IgD-negative memory B cell (primary cell): Measurements from ENCODE around the gene LHFPL6. TPM values are rescaled to one million over a fixed set of nuclear protein-coding genes. Genes with fewer than 3 reads are reported as not detected.
A peak's percentile ranks its signal among the peaks of the same experiment; 100 is the strongest.

ENCODE experiments used
- H3K27ac Mint-ChIP-seq, 3 donors: one replicate each; pipeline ENCODE4 v1.8.0; 2020 to 2022; ENCODE audit warnings: mild to moderate bottlenecking in 3 of 3, mixed read lengths in 3 of 3, moderate library complexity in 1 of 3
- H3K27me3 Mint-ChIP-seq: one replicate; pipeline ENCODE4 v1.8.0; 2021; ENCODE audit warnings: mixed read lengths
- H3K36me3 Mint-ChIP-seq: one replicate; pipeline ENCODE4 v1.8.0; 2020; ENCODE audit warnings: mild to moderate bottlenecking, mixed read lengths
- H3K4me1 Mint-ChIP-seq, 3 donors: one replicate each; pipeline ENCODE4 v1.8.0; 2020 to 2022; ENCODE audit warnings: mixed read lengths in 3 of 3, mild to moderate bottlenecking in 1 of 3
- H3K4me3 Mint-ChIP-seq, 4 donors: one replicate each; pipeline ENCODE4 v1.8.0; 2020 to 2022; ENCODE audit warnings: mild to moderate bottlenecking in 4 of 4, mixed read lengths in 4 of 4, moderate library complexity in 3 of 4
- H3K9me3 Mint-ChIP-seq, 3 donors: one replicate each; pipeline ENCODE4 v1.8.0; 2020 to 2021; ENCODE audit warnings: mixed read lengths in 3 of 3, mild to moderate bottlenecking in 1 of 3
- polyA plus RNA-seq: library from polyadenylated mRNA; unstranded; fragments of 300-500 nt; fragmentation: Illumina TruSeq; gene quantifications from one replicate; pipeline ENCODE4 v1.2.3, GENCODE V29; 2021

LHFPL6 gene
- polyA plus RNA-seq, 1 donor from 2014 or later = not detected

DNA sequence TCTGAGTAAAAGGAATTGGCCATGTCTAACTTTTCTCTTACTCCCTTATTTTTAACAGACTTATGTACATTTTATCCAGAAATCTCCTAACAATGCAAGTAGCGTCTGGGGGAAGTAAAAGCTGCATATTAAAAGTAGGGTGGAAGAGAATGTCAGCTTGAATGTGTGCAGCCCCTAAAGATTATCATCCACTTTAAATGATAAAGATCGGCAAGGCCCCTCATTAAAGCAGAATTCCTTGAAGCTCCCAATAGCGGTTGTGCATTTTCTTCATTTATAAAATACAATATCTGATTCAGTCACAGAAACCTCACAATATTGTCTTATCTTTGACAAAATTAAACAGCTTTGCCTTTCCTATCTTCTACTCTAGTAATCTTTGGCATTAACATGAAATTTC lies 184.6 kb downstream of the LHFPL6 start:
- H3K4me3 Mint-ChIP-seq = no peak overlapping the region
- no peaks in the 10 kb centered on the region for H3K36me3 Mint-ChIP-seq
- H3K27ac Mint-ChIP-seq = no peak overlapping the region
- H3K4me1 Mint-ChIP-seq = peaks cover 0 to 9% (median 7%) of the 10 kb centered on the region in 3 donors
- H3K9me3 Mint-ChIP-seq = peaks cover 0 to 1% (median 0%) of the 10 kb centered on the region in 3 donors
- no peaks in the 10 kb centered on the region for H3K27me3 Mint-ChIP-seq

DNA sequence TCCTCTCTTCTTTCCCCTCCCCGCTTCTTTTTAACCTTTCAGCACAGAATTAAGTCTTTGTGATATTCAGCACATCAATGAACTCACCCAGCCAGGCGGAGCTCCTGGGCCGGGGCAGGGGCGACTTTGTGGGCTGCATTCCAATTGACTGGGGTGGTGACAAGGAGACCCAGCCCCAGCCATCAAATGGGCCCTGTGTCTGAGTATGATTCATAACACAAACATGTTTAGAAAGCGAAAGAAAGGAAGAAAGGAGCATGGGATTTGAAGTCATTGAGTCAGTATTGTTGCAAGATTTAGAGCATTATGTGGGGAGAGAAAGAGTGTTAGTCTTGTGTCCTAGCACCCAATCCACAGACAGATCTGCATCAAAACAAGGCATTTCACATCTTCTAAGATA lies 185.3 kb downstream of the LHFPL6 start:
- Mint-ChIP-seq H3K4me1 (peaks cover 0 to 9% (median 7%) of the 10 kb centered on the region in 3 donors), H3K27ac (no peak overlapping the region), H3K36me3 (no peaks in the 10 kb centered on the region), H3K4me3 (no peak overlapping the region), H3K27me3 (no peaks in the 10 kb centered on the region), H3K9me3 (peaks cover 0 to under 1% (median 0%) of the 10 kb centered on the region in 3 donors)

DNA sequence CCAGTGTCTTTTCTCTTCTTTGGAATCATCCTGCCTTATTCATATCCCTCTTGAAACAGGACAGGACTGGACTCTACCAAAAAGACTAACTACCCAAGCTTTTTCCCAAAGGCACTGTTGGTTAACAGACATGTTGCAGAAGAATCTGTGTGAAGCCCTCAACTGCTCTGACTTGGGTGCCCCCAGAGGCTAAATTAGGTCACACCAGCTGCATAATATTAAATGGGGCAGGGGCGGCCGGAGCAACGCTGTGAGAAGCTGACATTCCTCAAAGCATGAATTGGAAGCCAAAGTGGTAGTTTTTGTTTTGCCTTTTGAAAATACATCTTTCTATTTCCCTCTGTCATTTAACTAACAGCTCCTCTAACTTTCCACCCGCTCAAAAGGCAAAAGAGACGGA lies 185.9 kb downstream of the LHFPL6 start:
- peaks cover 0 to 9% (median 7%) of the 10 kb centered on the region in 3 donors for H3K4me1 Mint-ChIP-seq
- H3K27me3 Mint-ChIP-seq = no peaks in the 10 kb centered on the region
- H3K4me3 Mint-ChIP-seq = no peak overlapping the region
- H3K36me3 Mint-ChIP-seq = no peaks in the 10 kb centered on the region
- H3K9me3 Mint-ChIP-seq = no peaks in the 10 kb centered on the region
- no peak overlapping the region for H3K27ac Mint-ChIP-seq

DNA sequence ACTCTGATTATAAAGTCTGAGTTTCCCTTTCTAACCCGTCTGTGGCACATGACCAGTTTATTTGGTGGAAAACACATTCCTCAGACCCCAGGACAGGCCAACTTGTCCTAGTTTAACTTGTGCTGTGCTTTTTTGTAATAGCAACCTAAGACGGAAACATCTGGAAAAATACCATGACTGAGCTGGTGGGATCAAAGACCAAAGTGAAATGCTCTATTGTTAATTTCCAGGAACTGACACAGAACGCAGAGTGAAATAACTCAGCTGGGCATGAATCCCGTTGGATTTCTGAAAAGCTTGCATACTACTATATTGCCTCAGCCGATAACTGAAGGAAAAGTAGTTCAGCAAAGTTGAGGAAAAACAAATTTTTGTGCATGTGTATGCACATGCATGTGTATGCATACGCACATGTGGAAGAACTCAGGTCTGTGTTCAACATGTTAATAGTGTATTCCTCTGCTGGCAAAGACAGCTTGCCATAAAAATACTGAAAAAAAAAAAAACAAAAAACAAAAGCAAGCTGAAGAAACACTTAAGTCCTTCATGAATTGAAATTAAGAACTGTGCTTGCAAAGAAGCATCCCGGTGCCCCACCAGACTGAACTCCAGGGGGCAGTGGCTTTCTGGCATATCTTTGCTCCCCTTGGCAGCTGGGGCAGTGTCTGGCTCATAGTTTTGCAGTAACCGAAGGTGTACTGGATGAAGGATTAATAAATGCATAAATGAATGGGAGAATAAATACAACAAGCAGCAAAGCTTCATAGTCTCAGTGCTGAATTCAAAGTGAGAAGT lies 187.8 kb downstream of the LHFPL6 start:
- H3K9me3 Mint-ChIP-seq = no peaks in the 10 kb centered on the region
- no peak overlapping the region for H3K27ac Mint-ChIP-seq
- H3K27me3 Mint-ChIP-seq = no peaks in the 10 kb centered on the region

DNA sequence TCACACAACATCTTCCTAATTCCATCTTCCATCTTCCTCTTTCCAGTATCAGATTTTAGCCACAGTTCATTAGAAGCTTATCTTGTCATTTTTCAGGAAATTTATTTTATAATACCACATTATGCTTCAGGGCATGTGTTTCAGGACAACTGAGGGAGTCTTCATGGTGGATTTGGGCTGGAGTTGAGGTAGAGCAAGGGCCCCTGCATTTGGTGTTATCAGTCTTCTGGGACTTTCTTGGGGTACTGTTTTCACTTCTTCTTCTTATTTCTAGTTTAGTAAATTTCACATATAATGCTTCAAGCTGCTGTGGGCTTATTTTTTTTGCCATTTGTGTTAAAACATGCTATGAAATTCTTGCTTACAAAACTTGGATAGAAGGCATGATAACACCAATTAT lies 188.7 kb downstream of the LHFPL6 start:
- Mint-ChIP-seq H3K27ac (no peak overlapping the region), H3K4me1 (peaks cover 0 to 9% (median 7%) of the 10 kb centered on the region in 3 donors), H3K9me3 (no peaks in the 10 kb centered on the region), H3K4me3 (no peak overlapping the region), H3K36me3 (no peaks in the 10 kb centered on the region), H3K27me3 (no peaks in the 10 kb centered on the region)

More for the DNA sequence above, 187.8 kb downstream of the LHFPL6 start:
- Mint-ChIP-seq H3K4me1 (peaks cover 0 to 9% (median 7%) of the 10 kb centered on the region in 3 donors), H3K36me3 (no peaks in the 10 kb centered on the region), H3K4me3 (no peak overlapping the region)

DNA sequence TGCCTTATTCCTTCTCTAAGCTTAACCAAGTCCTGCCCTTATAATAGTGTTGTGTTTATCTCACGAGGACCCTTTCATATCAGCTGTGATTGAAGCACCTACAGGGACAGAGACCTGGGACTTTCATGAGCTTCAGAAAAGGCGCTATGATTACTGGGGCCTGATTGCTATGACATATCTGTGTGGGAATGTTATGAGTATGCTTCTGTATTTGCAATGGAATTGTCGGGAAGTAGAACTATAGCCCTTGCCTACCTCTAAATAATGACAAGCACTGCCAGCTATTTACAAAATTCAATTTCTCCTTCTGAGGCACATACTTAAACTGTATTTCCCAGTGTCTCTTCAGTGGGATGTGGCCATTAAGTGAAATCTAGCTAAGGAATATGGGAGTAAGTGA lies 191.5 kb downstream of the LHFPL6 start:
- H3K4me1 Mint-ChIP-seq = peaks cover 0 to 9% (median 7%) of the 10 kb centered on the region in 3 donors
- H3K36me3 Mint-ChIP-seq = no peaks in the 10 kb centered on the region
- no peak overlapping the region for H3K27ac Mint-ChIP-seq
- H3K9me3 Mint-ChIP-seq = no peaks in the 10 kb centered on the region
- H3K27me3 Mint-ChIP-seq = no peaks in the 10 kb centered on the region
- no peak overlapping the region for H3K4me3 Mint-ChIP-seq

DNA sequence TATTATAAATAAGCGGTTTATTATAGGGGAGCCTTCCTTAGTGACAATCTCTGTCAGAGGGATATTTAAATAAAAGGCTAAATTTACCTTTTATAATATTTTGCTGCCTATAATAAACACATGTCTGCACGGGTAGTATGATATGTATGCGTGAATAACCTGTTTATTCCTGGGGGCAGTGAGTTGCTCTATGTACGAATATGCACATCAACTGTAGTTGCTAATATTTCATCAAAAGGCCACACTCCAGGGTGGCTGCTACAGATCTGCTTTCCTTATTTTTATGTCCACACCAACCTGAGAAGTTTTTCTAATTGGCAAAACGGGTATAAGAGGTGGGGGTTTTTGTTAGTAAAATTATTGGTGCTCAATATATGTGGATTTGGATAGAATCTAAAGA lies 192.0 kb downstream of the LHFPL6 start:
- Mint-ChIP-seq H3K27ac (no peak overlapping the region), H3K4me1 (peaks cover 0 to 9% (median 5%) of the 10 kb centered on the region in 3 donors), H3K36me3 (no peaks in the 10 kb centered on the region), H3K27me3 (no peaks in the 10 kb centered on the region), H3K4me3 (no peak overlapping the region), H3K9me3 (no peaks in the 10 kb centered on the region)

DNA sequence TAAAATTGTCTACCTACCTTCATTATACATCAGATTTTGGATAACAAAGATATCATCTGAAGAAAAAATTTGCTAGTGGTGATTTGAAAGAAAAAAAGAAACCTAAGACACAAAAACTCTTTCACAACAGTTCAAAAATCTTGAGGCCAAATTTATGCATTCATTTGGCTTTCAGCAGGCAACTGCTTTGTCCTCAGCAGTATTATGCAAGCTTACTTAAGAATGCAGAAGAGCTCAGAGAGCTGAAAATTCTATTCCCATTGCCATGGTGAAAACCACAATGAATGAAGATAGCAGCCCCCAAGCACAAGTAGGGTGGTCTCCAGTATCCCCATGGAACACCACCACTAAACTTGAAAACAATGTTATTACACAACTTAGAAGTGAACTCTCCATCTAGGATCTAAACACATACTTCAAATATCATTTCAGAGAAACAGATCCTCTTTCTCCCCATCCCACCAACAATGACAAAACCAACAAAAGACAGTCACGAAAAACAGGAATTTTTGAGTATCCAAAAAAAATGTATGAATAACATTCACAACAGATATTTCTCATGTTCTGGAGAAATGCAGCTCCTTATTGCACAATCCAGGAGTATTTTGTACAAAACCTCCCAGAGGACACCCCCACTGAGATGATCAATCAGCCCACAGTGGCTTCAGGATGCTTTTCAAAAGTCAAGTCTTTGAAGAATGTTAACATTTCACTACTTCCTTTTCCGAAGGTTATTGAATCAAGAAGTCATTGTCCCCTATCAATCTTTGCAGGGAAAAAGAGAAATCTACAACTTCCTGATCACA lies 192.7 kb downstream of the LHFPL6 start:
- Mint-ChIP-seq H3K9me3 (no peaks in the 10 kb centered on the region), H3K27ac (no peak overlapping the region), H3K27me3 (no peaks in the 10 kb centered on the region), H3K4me3 (no peak overlapping the region), H3K4me1 (peaks cover 0 to 9% (median 5%) of the 10 kb centered on the region in 3 donors), H3K36me3 (no peaks in the 10 kb centered on the region)

DNA sequence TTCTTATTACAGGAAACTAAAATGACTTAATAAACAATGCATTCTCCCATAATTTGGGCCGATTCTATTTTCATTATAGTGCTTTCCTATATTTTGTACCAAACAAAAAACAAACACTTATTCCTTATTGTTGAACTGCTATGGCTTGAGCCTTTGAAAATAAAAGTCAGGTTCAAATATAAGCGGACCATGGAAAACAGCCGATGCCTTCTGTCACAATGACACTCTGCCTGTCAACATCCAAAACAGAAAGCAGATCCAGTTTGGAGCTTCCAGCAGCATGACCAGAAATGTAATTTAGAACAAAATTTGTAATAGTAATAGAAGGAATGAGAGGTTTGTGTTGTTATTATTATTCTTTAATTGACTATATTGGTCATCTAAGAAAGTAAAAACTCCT lies 194.5 kb downstream of the LHFPL6 start:
- Mint-ChIP-seq H3K4me1 (no peaks in the 10 kb centered on the region), H3K4me3 (no peak overlapping the region), H3K36me3 (no peaks in the 10 kb centered on the region), H3K27me3 (no peaks in the 10 kb centered on the region), H3K9me3 (no peaks in the 10 kb centered on the region), H3K27ac (no peak overlapping the region)

DNA sequence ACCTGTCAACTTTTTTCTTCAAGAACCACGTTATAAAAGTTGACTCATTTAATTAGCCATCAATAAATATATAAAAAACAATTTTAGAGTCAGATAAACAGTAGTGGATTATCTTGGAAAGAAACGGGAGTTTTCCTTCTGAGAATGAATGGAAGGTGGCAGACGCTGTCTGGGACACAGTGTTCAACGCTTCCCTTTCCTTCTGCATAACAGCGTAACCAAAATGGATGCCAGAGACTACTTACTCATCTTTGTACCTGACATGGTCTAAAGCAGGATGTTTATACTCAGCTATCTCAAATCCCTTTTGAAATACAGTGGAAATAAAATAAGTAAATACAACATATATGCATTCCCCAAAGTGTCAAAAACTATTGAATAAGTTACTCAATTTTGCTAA lies 195.2 kb downstream of the LHFPL6 start:
- Mint-ChIP-seq H3K9me3 (no peaks in the 10 kb centered on the region), H3K36me3 (no peaks in the 10 kb centered on the region), H3K4me3 (no peak overlapping the region), H3K4me1 (no peaks in the 10 kb centered on the region), H3K27me3 (no peaks in the 10 kb centered on the region), H3K27ac (no peak overlapping the region)

DNA sequence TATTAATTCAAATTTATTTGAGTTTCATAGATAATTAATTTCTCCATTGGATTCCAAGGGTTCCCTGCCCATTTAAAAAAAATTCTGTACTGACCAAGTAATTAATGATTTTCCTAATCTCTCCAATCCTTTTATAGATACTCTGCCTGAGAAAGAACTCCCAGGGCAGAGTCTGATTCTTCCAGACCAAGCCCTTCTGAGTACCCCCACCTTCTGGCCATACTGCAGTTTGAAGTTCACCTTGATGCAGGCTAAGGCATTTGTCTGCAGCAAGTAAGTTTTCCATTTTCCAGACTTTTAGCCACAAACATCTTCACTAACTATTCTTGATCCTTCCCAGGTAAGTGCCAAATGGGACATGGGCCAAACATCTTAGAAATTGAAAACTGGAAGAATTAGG lies 195.9 kb downstream of the LHFPL6 start:
- H3K9me3 Mint-ChIP-seq = no peaks in the 10 kb centered on the region
- no peak overlapping the region for H3K4me3 Mint-ChIP-seq
- H3K27me3 Mint-ChIP-seq = no peaks in the 10 kb centered on the region
- no peak overlapping the region for H3K27ac Mint-ChIP-seq
- H3K36me3 Mint-ChIP-seq = no peaks in the 10 kb centered on the region
- H3K4me1 Mint-ChIP-seq = no peaks in the 10 kb centered on the region

DNA sequence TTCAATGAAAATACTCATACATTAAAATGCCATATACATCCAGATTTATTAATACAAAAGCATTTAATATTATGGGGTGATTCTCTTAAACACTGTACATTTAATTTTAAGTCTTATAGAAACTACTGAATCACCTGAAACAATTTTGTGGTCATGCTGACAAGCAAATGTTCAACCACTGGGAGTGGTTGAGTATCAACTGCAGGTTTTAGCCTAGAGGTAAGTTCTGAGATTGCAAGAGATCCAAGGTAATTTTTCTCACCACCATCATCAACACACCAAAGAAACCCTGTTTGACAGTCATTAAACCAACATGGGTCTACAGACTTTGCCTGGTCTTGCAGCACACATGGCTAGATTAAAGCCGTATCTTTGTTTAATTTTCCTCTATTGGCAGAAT lies 196.3 kb downstream of the LHFPL6 start:
- no peaks in the 10 kb centered on the region for H3K4me1 Mint-ChIP-seq
- H3K27ac Mint-ChIP-seq = no peak overlapping the region
- H3K4me3 Mint-ChIP-seq = no peak overlapping the region
- no peaks in the 10 kb centered on the region for H3K36me3 Mint-ChIP-seq
- H3K27me3 Mint-ChIP-seq = no peaks in the 10 kb centered on the region
- H3K9me3 Mint-ChIP-seq = no peaks in the 10 kb centered on the region

DNA sequence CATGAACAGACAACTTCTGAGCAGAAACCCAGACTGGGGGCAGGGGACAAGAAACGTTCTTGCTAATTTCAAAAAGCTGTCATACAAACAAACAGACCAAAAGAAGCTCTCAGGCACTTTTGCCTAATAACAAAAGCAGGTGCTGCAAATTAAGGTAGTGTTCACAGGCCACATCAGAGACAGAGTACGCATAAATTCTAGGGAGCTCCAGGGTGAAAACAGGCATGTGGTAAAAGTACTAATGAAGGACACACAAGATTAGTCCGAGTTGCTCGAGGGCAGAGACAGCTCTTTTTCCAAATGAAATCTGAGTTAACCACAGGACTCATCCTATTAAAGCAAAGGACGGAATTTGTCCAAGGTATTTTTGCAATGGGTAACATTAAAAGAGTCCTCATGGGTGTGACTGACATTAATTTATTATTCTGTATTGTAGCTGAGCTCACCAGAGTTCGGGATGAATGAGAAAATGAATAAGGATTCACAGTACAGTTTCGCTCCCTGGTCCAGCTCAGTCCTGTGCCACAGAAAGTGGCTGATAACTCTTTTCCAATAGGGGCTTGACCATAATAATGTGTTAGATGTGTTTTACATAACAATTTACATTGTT lies 197.3 kb downstream of the LHFPL6 start:
- Mint-ChIP-seq H3K4me1 (no peaks in the 10 kb centered on the region), H3K27ac (no peak overlapping the region), H3K36me3 (no peaks in the 10 kb centered on the region), H3K9me3 (no peaks in the 10 kb centered on the region), H3K4me3 (no peak overlapping the region), H3K27me3 (no peaks in the 10 kb centered on the region)

DNA sequence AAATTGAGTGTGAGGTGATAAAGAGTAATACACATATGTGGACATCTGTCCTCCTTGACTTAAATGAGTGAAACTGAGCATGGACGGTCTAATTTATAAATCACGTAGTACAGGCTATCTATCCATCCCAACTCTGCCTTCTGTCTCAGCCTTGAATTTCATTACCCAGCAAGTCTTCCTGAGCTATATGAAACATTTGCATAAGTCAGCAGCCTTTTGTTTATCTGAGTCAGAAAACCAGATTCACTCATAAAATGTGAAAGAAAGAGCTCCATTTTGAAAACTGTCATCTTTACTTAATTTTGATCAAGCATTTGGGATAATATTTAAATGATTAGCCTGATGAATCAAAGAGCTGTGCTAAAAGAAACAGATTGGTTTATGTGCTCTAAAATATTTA lies 197.9 kb downstream of the LHFPL6 start:
- no peaks in the 10 kb centered on the region for H3K27me3 Mint-ChIP-seq
- H3K36me3 Mint-ChIP-seq = no peaks in the 10 kb centered on the region
- H3K4me1 Mint-ChIP-seq = no peaks in the 10 kb centered on the region
- H3K4me3 Mint-ChIP-seq = no peak overlapping the region
- H3K9me3 Mint-ChIP-seq = no peaks in the 10 kb centered on the region
- H3K27ac Mint-ChIP-seq = no peak overlapping the region

DNA sequence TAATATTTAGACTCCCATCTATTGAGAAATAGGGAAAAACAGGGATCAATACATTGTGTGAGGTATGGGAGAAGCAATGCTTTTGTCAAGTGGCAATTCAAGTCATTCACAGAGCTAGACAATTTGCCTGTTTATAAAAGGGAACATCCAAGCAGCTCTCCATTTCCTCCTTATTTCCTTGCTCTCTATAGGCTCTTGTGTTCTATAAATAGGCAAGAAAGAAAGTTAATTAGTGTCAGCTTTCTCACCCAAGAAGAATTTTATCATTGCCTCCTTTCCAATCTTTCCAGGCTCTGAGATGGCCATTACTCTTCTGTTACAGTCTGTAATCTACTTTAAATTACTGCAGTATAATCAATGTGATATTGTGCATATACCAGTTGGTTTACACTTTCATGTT lies 199.9 kb downstream of the LHFPL6 start:
- no peaks in the 10 kb centered on the region for H3K27me3 Mint-ChIP-seq

More for the DNA sequence above, 199.9 kb downstream of the LHFPL6 start:
- H3K27ac Mint-ChIP-seq = peak overlapping the region in 1 of 3 donors; percentile 73
- H3K4me3 Mint-ChIP-seq = no peak overlapping the region
- peaks cover 1% of the 10 kb centered on the region for H3K36me3 Mint-ChIP-seq
- peaks cover 0 to 2% (median 0%) of the 10 kb centered on the region in 3 donors for H3K4me1 Mint-ChIP-seq
- H3K9me3 Mint-ChIP-seq = no peaks in the 10 kb centered on the region
